ENCODE measurements around the gene UHRF2.
A peak's percentile ranks its signal among the peaks of the same experiment; 100 is the strongest.

DNA sequence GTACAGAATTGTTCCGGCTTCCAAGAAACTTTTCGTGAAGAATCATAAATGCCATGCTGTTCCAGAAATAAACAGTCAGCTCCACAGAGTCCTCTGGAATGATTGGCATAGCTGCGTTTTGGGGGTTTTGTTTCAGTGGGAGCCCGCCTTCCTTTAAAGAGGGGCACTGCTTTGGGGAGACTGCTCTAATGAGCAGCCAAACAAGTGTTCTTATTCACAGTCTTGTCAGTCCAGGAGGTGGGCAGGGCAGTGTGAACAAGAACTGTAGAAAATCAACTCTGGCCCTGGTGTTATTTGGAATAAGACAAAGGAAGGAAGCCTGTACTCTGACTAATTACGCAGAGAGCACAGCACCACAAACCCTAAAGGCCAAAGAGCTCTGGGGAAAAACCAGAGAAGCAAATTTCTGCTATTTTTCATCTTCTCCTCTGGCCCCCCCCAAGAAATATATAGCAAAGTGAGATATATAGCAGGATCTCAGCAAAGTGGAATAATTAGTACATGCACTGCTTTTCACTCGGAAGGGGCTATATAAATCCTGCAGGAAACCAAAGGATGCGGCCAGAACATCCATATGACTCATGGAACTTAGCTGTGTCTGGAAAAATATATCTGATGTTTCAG is 139.6 kb downstream of the UHRF2 start:
- TF ChIP-seq, protein P1, sequence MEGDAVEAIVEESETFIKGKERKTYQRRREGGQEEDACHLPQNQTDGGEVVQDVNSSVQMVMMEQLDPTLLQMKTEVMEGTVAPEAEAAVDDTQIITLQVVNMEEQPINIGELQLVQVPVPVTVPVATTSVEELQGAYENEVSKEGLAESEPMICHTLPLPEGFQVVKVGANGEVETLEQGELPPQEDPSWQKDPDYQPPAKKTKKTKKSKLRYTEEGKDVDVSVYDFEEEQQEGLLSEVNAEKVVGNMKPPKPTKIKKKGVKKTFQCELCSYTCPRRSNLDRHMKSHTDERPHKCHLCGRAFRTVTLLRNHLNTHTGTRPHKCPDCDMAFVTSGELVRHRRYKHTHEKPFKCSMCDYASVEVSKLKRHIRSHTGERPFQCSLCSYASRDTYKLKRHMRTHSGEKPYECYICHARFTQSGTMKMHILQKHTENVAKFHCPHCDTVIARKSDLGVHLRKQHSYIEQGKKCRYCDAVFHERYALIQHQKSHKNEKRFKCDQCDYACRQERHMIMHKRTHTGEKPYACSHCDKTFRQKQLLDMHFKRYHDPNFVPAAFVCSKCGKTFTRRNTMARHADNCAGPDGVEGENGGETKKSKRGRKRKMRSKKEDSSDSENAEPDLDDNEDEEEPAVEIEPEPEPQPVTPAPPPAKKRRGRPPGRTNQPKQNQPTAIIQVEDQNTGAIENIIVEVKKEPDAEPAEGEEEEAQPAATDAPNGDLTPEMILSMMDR (conservative IDR thresholded peaks at IDR 0.05; ENCODE audit: low read depth, low read length) = no peak
- TF ChIP-seq RFX5 (IDR thresholded peaks at IDR 0.05; ENCODE audit: low read depth, low read length) (no peak), RAD21 (IDR thresholded peaks at IDR 0.05; ENCODE audit: low read length) (no peak), FOS (IDR thresholded peaks at IDR 0.05; ENCODE audit: low read depth, low read length) (0 out of 2 replicates have a peak, but pooled peaks have one; percentile 15), MAFK (IDR thresholded peaks at IDR 0.05; ENCODE audit: low read depth, low read length) (no peak), SMC3 (IDR thresholded peaks at IDR 0.05; ENCODE audit: low read depth, low read length) (no peak), POLR2A (IDR thresholded peaks at IDR 0.05; ENCODE audit: low read depth, low read length) (no peak), MAZ (IDR thresholded peaks at IDR 0.05; ENCODE audit: borderline replicate concordance, low read depth, low read length) (no peak)
- TF ChIP-seq, protein P2, sequence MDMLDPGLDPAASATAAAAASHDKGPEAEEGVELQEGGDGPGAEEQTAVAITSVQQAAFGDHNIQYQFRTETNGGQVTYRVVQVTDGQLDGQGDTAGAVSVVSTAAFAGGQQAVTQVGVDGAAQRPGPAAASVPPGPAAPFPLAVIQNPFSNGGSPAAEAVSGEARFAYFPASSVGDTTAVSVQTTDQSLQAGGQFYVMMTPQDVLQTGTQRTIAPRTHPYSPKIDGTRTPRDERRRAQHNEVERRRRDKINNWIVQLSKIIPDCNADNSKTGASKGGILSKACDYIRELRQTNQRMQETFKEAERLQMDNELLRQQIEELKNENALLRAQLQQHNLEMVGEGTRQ (IDR thresholded peaks at IDR 0.05; ENCODE audit: low read depth, low read length) = no peak
- TF ChIP-seq, protein P3, sequence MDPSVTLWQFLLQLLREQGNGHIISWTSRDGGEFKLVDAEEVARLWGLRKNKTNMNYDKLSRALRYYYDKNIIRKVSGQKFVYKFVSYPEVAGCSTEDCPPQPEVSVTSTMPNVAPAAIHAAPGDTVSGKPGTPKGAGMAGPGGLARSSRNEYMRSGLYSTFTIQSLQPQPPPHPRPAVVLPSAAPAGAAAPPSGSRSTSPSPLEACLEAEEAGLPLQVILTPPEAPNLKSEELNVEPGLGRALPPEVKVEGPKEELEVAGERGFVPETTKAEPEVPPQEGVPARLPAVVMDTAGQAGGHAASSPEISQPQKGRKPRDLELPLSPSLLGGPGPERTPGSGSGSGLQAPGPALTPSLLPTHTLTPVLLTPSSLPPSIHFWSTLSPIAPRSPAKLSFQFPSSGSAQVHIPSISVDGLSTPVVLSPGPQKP (IDR thresholded peaks at IDR 0.05; ENCODE audit: borderline replicate concordance, low read depth, low read length) = no peak
